Kasumi-1 (cell line): Measurements from ENCODE around the gene LIPC.
A peak's percentile ranks its signal among the peaks of the same experiment; 100 is the strongest.

Experiments used
- DNase-seq, 2 experiments: peaks; one replicate each; lab custom pipeline; 2025; lab: John Stamatoyannopoulos, UW

The LIPC gene

DNA sequence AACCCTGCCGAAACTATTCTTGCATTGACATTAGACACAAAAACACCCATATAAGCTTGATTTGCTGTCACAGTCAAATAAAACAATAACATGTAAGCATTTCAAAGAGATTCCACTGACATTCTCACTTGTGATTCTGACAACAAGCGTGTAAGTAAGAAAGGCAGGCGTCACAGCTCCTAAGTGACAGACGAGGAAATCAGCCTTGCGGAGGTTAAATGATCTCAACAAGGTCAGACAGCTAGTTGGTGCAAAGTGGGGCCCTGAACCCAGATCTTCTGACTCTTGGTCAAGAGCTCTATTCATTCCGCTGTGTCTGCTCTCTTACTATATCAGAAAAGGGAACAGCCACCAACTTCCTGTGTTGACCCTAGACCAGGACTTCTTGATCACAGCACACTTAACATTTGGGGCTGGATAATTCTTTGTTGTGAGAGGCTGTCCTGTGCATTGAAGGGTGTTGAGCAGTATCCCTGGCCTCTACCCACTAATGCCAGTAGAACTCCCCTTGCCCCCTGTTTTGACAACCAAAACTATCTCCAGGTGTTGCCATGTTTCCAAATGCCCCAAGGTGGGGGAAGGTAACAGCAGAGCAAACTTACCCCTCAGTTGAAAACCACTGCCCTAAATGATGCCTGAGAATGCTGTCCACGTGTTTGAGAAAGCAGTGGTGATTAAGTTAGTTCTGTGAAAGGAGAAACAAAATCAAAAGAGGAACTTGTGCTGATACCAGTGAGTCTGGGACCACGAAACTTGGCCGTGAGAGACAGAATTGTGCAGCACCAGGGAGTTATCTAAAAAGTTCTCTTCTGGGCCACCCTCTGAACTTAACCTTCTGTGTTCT lies 86.1 kb downstream of the LIPC start:
- peak; percentile 72 to 77 for DNase-seq

DNA sequence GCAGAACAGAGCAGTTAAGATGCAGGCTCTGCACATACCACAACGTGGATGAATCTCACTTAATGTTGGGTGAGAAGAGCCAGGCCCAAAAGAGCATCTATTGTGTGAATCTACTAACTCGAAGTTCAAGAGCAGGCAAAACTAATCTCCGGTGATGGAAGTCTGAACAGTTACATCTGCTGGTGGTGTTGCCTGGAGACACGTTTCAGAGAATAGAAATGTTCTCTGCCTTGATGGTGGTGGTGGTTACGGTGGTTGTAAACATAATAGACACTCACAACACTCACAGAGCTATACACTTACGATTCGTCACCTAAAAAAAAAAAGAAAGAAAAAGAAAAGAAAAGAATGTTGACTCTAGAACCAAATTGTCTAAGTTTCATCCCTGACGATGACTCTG lies 86.8 kb downstream of the LIPC start:
- no peak for DNase-seq

DNA sequence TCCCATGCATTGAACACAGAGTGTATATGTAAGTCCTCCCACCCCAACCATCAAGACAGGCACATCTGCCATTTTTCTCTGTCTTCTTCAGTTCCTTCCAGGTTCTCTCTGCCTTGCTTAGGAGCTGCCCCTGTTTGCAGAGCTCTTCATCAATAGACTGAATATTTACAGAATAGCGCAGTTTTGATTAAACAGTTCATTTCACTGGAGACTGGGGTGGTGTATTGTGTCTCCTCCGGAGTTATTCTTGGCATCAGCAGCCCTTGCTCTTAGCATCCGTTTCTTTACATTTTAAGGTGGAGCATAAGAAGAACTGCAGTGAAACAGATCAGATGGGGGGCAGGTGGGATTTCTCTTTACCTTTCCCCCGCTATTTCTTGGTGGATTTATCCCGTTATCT lies 87.7 kb downstream of the LIPC start:
- no peak for DNase-seq

DNA sequence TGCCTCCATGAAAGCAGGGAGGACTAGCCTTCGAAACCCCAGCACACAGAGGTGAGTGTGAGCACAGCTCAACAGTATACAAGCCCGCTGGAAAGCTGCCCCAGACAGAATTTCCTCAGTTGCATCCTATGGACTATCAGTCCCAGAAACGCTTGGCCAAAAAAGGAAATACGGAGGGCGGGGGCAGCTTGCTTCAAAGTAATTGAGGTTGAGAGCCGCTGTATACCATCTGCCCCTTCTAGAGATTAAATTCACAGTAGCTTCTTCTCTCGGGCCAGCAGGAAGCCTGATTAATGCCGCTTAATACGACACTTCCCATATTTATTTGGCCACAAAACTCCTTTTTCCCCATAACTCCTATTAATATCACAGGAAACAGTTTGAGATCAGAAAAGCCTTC lies 88.7 kb downstream of the LIPC start:
- DNase-seq, result peak; percentile 67 to 81

DNA sequence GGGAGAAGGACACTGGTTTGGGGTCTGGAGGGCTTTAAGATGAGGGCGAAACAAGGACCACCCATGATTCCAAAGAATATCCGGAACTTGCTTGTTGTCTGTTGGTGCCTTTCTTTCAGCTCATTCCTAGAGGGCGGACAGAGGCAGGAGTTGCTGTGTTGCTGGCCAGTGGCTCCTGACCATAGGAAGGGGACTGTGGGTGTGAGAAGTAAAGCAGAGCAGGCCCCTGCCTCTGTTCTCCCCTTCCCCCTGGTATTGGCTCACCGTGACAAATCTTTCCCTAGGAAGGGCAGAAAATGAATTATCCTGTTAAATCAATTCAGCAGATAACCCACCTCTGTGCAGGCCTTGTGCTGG lies 89.1 kb downstream of the LIPC start:
- peak; percentile 34 to 48 for DNase-seq

DNA sequence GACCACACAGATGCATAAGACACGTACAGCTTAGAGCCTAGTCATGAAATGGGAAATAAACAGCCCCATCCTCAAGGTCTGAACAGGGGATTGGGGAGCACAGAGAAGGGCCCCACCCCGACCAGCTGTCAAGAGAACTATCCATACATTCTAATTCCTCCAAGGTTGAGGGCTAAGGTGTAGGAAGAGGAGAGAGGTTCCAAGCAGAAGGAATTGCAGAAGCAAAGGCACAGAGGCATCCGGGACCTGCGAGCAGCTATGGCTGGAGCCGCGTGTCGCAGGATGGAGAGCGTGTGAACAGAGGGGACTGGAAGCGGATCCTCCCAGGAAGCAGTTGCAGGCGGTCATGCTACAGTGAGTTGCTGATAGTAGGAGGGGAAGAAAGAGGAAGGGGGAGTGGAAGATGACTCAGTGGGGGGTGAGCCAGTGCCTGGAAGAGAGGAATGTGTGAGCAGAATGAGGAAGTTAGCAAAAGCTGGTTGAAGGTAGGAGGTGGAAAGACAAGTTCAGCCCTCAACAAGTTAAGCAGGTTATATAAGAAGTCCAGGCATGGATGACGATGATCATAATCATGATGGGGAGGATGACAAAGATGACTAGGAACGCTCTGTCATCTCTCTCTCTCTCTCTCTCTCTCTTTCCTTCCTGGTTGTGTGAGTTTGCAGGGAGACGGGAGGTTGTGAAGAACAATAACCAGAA lies 89.7 kb downstream of the LIPC start:
- DNase-seq, result peak; percentile 99

DNA sequence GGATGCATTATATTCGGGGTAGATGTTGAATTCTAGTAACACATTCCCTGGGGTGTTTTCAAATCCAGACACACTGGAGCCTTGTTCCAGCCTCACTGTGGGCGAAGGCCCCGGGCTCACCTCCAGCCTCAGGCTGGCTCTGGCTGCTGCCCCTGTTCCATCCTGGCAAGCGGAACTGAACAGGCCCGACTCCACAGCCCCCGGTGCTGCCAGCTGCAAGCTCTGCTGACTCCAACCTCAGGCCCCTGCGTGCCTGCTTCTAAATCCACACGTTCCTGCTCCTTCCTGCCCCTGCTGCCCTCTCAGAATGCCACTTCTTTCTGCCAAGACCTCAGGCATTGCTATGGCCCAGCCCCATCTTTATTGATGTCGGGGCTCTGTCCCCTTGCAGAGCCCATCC lies 90.6 kb downstream of the LIPC start:
- DNase-seq, result no peak

DNA sequence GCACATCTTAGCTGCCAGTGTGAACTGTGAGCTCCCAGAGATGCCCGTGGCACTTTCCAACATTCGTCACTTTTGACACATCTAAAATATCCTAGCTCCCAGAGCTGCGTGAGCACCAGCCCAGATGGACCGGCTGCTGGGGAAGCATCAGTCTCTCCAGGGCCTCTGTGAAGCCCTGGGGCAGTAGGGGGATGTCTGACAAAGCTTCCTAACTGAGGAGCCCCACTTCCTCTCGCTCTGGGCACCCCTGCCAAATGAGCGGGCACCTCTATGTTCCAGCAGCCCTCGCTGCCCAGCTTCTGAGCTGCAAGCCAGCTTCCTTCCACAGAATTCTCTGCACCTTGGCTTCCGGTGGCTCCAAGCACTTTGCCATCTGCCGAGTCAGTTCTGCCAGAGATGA lies 91.1 kb downstream of the LIPC start:
- DNase-seq, result no peak

DNA sequence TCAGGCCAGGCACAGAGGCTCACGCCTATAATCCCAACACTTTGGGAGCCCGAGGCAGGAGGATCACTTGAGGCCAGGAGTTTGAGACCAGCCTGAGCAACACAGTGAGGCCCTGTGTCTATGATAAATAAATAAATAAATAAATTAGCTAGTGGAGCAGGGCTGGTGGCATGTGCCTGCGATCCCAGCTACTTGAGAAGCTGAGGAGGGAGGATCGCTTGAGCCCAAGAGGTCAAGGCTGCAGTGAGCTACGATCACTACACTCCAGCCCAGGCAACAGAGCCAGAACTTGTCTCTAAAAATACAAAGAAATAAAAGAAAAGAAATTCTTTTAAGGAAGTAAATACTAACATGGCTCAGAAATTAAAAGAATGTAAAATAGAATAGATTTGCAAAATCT lies 91.8 kb downstream of the LIPC start:
- no peak for DNase-seq

DNA sequence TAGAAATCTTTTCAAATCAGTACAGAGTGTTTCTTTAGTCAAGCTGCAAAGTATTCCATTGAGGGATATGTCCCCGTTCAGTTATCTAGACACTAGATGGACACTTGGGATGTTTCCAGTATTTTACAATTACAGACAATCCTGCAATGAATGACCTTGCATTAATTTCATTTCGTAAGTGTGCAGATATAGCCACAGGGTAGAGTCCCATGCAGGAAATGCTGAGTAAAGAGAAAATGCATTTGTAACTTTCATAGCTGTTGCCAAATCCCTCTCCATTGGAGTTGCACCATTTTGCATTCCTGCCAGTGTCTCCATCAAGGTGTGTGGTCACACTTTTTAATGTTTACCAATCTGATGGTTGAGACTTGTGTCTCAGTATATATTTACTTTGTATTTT lies 92.5 kb downstream of the LIPC start:
- no peak for DNase-seq

DNA sequence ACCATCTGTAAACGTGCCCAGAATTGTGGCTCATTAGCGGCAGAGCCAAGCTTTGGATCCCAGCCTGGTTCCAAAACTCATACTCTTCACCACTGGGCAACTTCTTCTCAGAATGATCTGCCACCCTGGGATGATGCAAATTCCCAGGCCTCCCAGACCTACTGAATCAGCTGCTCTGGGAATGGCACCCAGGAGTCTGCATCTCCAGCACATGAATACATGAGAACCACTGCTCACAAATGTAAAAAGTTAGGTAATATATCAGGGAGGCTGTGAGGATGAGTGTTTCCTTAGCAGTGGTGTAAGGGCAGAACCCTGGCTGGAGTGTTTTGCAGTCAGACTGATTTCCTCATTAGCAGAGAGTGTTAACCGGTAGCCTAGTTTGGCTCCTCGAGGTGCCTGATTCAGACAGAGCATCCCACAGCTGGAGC lies 94.2 kb downstream of the LIPC start:
- DNase-seq, result no peak

DNA sequence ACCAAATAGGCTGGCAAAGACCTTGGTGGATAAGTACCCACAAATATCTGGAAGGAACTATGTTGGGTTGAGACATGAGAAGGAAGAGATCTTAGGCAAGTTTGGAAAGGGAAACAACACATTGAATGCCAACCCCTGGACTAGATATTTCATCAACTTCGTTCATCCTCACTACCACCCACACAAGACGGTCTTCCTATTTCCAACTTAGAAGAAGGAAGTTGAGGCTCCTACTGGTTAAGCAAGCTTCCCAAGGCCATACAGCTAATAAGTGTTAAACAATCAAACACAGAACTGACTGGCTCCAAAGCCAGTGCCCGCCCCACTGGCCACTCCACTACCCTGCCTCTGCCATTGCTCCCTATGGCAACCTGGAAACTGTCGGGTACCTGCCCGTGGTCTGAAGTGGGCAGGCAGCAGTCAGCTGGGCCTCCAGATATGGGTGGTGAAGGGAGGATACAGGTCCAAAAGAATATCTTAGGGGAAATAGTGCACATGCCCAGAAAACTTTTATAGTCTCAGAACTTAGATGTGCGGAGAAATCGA lies 94.9 kb downstream of the LIPC start:
- peak; percentile 53 to 75 for DNase-seq

DNA sequence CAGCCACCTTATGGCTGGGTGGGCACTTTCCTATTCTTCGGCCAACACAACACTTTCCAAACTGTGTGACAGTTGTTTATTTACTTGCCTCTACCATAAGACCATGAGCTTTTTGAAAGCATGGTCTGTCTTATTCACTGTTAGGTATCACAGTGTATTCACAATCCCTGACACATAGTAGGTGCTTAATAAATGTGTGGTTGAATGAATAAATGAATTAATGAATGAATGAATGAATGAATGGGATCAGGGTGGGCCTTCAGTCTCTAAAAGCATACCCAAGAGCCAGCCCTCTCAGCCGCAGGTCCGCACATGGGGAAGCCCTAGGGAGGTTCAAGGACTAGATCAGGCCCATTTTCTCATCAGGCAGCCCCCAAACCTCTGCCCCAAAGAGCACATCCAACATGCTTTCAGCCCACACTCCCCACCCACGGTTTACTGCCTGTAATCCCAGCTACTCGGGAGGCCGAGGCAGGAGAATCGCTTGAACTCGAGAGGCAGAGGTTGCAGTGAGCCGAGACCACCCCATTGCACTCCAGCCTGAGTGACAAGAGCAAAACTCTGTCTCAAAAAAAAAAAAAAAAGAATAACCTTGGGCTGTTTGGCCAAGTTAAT lies 95.9 kb downstream of the LIPC start:
- no peak for DNase-seq

DNA sequence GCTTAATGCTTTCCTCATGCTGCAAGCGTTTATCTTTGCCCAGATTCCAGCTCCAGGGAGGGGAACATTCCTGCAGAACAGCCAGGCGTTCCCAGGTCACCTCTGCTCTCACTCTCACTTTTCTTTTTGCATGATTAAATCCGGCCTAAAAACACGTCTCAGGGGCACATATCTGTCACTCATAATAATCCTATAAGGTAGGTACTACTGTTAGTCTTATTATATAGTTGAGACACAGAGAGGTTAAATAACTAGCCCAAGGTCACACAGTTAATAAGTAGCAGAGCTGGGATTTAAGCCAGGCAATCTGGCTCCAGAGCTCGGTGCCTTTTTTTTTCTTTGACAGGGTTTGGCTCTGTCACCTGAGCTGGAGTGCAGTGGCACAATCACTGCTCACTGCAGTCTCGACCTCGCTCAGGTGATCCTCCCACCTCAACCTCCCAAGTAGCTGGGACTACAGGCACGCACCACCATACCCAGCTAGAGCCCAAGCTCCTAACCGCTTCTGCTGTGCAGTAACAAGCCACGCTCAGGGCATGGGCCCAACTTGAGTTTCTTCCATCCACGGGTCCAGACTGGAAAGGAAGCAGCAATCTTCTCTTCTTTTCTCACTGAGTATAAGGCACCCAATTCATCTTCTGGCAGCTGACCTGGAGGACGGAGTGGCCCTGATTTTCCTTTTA lies 96.5 kb downstream of the LIPC start:
- no peak for DNase-seq

DNA sequence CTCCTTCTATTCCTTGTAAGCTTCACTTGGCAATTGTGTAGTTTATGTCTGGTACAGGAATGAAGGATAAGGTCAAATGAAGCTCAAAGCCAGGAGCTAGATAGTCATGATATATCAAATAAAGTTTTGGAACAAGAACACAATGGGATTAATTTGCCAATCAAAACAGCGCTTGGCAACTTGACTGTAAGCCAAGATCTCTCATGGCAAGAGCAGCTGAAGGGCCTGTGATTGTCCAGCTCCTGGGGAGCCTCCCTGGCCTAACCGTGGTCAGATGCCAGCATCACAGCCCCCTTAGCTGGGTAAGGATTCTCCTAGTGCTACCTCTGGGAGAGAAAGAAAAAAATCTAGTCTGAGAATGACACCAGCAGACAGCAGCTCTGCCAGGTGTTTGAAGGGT lies 97.2 kb downstream of the LIPC start:
- no peak for DNase-seq

DNA sequence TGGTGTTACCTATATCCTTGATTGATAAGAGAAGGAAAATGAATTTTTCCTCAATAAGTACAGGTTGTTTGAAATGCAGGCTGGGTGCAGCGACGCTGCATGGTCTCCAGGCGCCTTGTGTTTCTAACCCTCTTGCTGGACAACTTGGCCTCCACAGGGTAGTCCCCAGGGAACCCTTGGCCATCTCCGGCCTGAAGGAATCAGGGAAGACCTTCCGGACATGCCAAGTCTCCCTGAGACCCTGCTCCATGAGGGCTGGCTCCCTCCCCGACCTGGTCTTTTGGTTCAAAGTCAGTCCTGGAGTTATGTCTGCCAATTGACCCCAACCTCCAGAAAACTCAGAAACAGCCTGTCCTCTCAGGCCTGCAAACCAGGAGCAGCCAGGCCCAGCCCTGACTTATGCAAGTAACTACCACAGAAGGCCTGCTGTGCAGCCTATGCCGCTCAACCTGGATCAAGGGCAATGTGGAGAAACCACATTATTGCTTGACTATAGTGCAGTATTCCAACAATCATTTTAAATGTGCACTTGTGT lies 98.3 kb downstream of the LIPC start:
- no peak for DNase-seq

DNA sequence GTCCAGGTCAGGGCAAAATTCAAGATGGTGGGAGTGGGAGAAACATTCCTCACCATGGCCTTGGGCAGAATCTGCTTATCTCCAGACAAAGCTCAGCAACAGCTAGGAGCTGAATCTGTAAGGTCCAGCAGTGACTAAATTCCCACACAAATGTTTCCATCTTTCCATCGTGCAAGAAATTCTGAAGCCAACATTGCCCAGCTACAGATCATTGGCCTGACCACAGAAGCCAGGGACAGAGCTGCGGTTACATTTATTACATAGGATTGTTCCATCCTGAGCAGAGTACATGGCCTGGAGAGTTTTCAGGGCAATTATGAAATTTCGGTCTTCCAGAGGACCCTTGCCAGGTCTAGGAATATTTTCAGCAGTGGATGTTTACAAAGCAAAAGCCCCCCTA lies 100.3 kb downstream of the LIPC start:
- no peak for DNase-seq

DNA sequence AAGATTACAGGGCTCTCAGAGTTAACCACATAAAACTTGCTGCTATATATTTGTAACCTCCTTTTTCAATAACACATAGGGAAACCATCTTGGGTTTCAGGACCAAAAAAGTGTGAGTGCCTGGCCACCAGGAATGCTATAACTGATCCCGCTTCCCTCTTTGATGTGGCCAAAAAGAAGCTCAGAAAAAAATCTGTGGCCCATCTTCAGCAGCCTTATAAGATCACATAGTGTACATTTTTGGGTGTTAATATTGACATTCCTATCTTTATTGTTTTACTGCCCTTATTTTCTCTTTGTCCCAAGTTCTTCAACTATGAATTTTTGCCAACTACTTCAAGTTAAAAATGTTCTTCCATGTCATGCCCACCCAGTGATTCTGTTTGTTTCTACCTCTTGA lies 102.8 kb downstream of the LIPC start:
- no peak for DNase-seq

DNA sequence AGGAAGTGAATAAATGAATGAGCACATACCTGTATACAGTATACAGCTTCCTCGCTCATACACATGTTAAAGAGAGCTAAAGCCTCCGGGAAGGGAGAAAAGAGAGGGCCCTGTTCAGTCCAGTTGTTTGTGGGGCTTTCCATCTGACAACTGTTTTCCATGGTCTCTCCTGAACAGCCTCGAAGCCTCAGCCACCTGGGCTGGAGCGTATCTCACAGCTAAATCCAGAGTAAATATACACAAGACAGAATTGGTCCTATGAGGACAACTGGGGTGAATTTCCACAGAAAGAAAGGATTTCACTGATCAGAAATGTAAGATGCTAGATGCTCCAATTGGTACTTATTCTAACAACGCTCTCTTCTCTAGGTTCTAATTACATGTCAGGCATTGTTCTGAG lies 103.5 kb downstream of the LIPC start:
- DNase-seq, result no peak

DNA sequence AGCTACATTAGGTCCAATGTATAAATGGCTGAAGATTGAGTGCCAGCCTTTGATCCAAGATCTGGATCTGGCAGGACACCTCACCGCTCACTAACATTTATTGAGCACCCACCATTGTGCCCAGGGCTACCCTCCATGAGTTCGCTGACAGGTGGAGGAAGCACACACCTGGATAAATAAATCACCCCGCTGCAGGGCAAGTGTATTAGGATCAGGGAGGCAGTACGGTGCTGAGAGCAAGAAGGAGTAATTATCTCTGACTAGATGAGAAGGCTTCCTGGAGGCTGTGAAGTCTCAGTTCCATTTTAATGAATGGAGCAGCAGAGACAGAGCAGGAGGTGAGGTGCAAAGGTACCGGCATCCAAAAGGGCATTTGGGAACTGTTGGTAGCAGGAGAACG lies 104.1 kb downstream of the LIPC start:
- DNase-seq, result no peak

DNA sequence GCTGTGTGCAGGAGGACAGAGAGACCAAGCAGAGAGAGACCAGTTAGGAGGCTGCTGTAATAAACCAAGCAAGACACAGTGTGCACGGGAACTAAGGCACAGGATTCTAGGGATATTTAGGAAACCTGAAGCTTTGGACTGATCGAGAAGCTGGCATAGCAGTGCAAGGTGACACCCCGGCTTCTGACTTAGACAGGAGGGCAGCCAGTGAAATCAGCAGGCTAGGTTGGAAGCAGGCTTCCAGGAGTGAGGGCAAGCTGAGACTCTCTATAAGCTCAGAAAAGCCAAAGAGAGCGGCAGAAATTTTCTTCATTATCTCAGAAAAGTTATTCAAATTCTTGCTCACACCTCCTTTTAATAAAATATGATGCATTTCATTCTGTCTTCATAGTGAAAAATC lies 104.6 kb downstream of the LIPC start:
- no peak for DNase-seq

DNA sequence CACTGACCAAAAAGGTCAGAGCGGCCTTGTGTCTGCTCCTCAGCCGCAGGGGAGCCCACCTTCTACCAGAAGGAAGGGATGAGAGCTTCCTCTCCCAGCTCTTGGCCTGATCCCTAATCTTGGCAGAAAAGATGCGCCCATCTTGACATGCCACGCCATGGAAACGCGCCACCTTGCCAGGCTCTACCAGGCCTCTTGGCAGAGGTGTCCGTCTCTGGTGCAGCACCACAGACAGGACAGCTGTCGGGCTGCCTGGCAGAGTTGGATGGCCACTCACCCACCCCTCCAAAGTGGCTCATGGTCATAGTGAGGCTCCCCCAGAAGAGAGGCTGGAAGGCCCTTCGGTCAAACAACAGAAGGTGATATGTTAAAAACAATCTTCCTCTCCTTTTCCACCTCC lies 105.2 kb downstream of the LIPC start:
- no peak for DNase-seq
